Measurements from ENCODE around the gene LZTR1.
"Not testable (repeated sequence)": the region's sequence is repeated elsewhere in the genome, so short reads cannot be mapped to it uniquely, and the experiment has no call there.

Gene LZTR1

GRCh38 chr22:20981787-20982562, at the start of gene LZTR1:
LZTR1 (plus strand) TSS chr22:20982297; CDS start chr22:20982372, 75 bp downstream.
- peak; percentile 66 for DNase-seq

DNA sequence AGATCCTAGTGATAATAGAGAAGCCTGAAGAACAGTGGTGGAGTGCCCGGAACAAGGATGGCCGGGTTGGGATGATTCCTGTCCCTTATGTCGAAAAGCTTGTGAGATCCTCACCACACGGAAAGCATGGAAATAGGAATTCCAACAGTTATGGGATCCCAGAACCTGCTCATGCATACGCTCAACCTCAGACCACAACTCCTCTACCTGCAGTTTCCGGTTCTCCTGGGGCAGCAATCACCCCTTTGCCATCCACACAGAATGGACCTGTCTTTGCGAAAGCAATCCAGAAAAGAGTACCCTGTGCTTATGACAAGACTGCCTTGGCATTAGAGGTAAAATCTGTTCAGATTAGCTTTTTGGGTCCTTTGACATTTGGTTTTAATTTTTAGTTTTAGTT, 48.2 kb upstream of the LZTR1 start:
- DNase-seq, result no peak

- DNase-seq, result not testable (repeated sequence)
Measured at GRCh38 chr22:20935049-20935448, 47.0 kb upstream of the LZTR1 start.

DNA sequence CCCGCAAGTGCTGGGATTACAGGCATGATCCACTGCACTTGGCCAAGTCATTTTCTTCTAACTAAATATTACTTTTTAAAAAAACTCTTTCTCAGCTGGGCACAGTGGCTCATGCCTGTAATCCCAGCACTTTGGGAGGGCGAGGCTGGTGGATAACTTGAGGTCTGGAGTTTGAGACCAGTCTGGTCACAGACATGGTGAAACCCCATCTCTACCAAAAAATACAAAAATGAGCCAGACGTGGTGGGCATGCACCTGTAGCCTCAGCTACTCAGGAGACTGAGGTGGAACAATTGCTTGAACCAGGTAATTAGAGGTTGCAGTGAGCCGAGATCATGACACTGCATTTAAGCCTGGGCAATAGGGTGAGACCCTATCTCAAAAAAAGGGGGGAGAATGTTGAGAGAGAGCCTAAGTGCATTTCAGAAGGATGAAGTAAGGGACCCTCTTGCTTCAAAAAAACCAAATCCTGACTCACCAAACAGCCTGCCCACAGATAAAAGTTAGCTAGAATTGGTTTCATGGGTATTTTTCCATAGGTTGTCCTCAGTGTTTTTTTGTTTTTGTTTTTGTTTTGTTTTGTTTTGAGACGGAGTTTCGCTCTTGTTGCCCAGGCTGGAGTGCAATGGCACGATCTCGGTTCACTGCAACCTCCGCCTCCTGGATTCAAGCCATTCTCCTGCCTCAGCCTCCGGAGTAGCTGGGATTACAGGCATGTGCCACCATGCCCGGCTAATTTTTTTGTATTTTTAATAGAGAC, 46.1 kb upstream of the LZTR1 start:
- not testable (repeated sequence) for DNase-seq

DNA sequence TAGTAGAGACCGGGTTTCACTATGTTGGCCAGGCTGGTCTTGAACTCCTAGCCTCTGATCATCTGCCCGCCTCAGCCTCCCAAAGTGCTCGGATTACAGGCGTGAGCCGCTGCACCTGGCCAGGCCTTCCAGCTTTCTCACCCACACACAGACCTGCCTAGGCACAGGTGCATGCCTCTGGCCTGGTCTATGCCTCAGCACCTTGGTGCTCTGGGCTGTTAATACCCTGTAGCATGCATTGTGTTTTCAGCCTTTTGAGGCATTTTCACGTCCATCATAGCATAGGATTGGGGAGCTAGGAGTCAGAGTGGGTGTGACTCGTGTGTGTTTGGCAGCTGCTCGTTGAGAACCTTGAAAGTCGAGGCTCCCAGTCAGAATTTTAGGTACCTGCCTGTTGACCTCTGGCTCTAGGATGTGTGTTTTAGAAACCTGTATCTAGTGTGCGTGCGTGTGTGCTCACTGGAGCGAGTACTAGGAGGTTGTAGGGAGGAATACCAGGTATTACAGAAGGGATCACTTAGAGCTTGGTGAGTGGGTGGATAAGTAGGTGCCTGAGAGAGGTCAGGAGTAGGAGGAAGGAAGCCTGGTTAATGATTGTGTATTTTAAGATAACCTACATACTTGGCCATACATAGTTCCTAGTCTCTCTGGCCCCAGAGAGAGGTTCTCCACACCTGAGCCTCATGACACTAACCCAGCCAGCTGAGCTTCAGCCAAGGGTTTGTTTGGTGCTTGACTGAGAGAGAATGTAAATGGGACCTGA, 44.9 kb upstream of the LZTR1 start:
- DNase-seq, result no peak

DNA sequence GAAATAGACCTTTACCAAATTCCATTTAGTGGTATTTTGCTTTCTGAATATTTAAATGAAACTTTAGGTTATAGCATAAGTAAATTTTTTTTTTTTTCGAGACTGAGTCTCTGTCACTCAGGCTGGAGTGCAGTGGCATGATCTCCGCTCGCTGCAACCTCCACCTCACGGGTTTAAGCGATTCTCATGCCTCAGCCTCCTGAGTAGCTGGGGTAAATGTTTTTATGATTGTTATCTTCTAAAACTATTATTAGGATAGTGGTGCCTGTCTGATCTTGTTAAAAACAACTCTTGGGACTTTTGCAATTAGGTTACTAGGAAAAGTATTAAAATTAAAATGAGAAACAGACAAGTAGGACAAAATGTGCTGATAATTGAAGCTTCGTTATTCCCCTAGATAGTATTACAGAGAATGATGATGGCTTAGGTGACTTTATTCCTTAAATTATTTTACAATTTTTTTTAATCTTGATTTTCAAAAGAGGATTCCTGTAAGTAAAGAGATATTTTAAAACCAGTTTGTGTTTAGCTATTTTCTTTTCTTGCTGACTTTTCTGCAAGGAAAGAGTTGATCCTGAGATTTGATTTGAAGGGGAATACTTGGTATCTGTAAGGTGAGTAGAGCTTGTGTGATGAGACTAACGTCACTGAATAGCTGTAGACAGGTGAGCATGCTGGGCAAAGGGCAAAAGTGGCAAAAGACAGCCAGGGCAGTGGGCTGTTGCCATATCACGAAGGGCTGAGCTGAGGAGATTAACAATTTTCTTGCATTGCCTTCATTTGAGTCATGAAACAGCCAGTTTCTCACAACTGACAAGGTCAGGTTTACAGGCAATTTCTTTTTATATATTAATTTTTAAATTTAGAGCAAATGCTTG, 44.1 kb upstream of the LZTR1 start:
- DNase-seq, result no peak

DNA sequence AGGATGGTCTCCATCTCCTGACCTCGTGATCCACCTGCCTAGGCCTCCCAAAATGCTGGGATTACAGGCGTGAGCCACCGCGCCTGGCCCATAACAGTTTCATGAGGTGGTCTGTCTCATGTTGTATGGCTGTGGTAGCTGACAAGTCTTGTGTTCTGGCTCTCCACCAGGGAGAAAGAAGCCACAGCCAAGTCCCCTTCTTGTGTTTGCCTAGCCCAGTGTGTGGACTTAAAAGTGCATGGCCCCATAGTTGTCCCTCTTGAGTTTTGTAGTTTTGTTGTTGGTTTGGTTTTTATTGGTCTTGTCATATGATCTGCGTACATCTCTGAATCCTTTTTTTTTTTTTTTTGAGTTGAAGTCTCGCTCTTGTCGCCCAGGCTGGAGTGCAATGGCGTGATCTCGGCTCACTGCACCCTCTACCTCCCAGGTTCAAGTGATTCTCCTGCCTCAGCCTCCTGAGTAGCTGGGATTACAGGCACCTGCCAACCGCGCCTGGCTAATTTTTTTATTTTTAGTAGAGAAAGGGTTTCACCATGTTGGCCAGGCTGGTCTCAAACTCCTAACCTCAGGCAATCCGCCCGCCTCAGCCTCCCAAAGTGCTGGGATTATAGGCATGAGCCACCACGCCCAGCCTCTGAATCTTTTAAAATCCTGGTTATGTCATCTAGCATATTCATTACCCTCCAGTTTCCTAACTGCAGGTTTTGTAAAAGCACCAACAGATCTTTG, 42.5 kb upstream of the LZTR1 start:
- DNase-seq, result not testable (repeated sequence)

- no peak for DNase-seq
Measured at GRCh38 chr22:20940186-20940651, 41.9 kb upstream of the LZTR1 start.

- no peak for DNase-seq
Measured at GRCh38 chr22:20940904-20941385, 41.2 kb upstream of the LZTR1 start.

GRCh38 chr22:20942203-20942902, 39.7 kb upstream of the LZTR1 start:
- DNase-seq, result not testable (repeated sequence)

DNA sequence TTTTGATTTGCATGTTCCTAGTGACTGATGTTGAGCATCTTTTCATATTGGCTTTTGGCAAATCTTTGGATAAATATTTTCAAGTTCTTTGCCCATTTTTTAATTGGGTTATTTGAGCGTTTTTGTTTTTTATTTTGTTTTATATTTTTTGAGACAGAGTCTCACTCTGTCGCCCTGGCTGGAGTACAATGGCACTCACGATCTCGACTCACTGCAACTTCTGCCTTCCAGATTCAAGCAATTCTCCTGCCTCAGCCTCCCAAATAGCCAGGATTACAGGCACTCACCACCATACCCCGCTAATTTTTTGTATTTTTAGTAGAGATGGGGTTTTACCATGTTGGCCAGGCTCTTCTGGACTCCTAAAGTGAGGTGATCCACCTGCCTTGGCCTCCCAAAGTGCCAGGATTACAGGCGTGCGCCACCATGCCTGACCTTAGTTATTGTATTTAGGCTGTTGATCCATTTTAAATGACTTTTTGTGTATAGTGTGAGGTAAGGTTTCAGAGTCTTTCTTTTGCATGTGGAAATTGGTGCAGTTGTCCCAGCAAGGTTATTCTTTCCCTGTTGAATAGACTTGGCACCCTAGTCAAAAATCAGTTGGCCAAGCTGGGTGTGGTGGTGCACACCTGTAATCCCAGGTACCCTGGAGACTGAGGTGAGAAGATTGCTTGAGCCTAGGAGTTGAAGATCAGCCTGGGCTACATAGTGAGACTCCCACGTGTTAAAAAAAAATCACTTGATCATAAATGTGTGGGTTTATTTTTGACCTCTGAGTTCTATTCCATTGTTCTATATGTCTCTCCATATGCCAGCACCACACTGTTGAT, 38.8 kb upstream of the LZTR1 start:
- DNase-seq, result no peak

GRCh38 chr22:20944042-20944441, 38.1 kb upstream of the LZTR1 start:
- no peak for DNase-seq

- no peak for DNase-seq
Measured at GRCh38 chr22:20945578-20945934, 36.5 kb upstream of the LZTR1 start.

DNA sequence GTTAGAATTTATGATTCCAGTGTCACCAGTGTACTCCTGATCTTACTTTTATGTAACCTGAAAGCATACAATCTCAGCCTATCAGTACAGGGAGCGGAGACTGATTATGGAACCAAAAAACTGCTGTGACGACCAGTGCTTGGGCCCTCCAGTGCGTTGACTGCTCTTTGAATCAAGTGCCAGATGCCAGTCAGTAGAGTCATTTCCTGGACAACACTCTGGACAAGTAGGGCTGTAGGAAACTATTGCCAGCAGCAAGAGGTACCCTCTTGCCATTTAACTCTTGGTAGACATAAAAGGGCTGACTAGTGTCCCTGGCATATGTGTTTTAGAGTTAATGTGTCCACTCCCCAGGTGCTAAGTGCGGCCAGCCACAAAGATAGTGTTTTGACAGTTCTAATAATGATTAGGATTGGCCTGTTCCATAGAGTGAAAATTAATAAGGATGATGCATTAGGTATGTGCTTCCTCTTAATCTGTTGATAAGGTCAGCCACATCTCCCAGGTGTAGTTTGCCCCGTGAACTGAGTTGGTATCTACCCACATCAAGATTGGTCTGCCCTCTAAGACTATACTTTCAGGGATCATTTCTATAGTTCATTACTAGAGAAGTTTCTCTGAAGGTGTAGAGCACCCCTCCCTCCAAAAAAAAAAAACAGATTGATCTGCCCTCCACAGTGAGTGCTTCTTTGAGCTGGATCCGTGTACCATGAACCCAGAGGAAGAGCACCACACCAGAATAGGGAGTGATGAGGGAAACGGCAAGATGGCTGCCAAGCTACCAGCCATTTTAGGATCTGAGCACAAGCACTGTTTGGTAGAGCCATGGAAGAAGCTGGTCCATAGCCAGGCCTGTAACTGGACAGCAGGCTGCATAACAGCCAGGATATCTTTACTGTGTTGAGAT, 35.8 kb upstream of the LZTR1 start:
- no peak for DNase-seq

GRCh38 chr22:20946991-20947390, 35.1 kb upstream of the LZTR1 start:
- DNase-seq, result no peak

GRCh38 chr22:20948450-20948849, 33.6 kb upstream of the LZTR1 start:
- no peak for DNase-seq

DNA sequence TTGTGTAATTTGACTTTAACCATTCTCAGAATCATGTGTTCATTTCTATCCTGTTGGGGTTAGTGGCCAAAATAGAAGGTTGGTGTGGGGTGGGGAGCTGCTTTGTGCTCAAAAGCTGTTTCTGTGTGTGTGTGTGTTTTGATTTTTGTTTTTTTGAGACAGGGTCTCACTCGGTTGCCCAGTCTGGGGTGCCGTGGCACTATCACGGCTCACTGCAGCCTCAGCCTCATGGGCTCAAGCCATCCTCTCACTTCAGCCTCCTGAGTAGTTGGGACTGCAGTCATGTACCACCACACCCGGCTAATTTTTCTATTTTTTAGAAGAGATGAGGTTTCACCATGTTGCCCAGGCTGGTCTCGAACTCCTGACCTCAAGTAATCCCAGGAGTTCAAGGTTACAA, 33.1 kb upstream of the LZTR1 start:
- no peak for DNase-seq

DNA sequence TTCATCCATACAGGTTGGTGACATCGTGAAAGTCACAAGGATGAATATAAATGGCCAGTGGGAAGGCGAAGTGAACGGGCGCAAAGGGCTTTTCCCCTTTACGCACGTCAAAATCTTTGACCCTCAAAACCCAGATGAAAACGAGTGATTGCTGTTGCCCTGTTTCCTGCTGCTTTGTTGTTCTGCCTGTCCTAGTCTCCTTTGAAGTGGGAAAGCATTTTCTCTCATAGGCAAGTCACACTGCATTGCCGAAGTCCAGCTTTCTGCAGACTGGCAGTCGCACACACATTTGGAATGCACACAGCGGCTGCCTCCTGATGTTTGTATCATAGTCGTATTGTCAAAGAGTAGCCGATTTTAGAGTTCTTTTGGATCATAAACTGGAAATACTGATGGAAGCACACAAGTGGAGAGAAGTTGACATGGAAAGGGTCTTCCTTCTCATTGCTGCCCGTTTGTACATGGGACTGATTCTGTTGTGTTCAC, 32.4 kb upstream of the LZTR1 start:
- DNase-seq, result no peak

Data from NCI-H1930 (cell line).